ENCODE data around the gene NACA. TPM values are rescaled to one million over a fixed set of nuclear protein-coding genes. Genes with fewer than 3 reads are reported as not detected.
"Not testable (repeated sequence)": the region's sequence is repeated elsewhere in the genome, so short reads cannot be mapped to it uniquely, and the experiment has no call there.

Gene NACA
- total and polyA plus RNA-seq, 5 donors, result 541 to 852 (median 590) TPM

- Histone ChIP-seq H3K4me1 (ENCODE audit: control insufficient read depth, insufficient read depth, low read length) (peaks cover 37% of the 10 kb centered on the region), H3K9me3 (ENCODE audit: control insufficient read depth, low read length) (no peaks in the 10 kb centered on the region), H3K27me3 (ENCODE audit: control insufficient read depth, insufficient read depth) (no peaks in the 10 kb centered on the region), H3K4me3 (ENCODE audit: low read length) (no peak overlapping the region), H3K27ac (ENCODE audit: low read length) (no peak overlapping the region)
- WGBS, result 83% methylated on average over 4 of the region's 4 CpGs
- ATAC-seq (no peak), DNase-seq (no peak)
- intact Hi-C loops (cut with DNase I), result no loop called here
Observed at GRCh38 chr12:56716933-56717880, 7.9 kb downstream of the NACA start.

- DNase-seq (no peak), ATAC-seq (peak in 1 of 2 donors; percentile 6)
- 60% methylated on average over 1 of the region's 1 CpG for WGBS
- H3K27me3 ChIP-seq (ENCODE audit: control insufficient read depth, insufficient read depth), result no peaks in the 10 kb centered on the region
- no peak overlapping the region for H3K27ac ChIP-seq (ENCODE audit: low read length)
- no peaks in the 10 kb centered on the region for H3K9me3 ChIP-seq (ENCODE audit: control insufficient read depth, low read length)
- intact Hi-C loops (cut with DNase I), result no loop called here
- peaks cover 33% of the 10 kb centered on the region for H3K4me1 ChIP-seq (ENCODE audit: control insufficient read depth, insufficient read depth, low read length)
- H3K4me3 ChIP-seq (ENCODE audit: low read length), result no peak overlapping the region
Observed at GRCh38 chr12:56716458-56716857, 8.6 kb downstream of the NACA start.

GRCh38 chr12:56715798-56716197 lies 9.3 kb downstream of the NACA start:
- Histone ChIP-seq H3K27ac (ENCODE audit: low read length) (no peak overlapping the region), H3K27me3 (ENCODE audit: control insufficient read depth, insufficient read depth) (no peaks in the 10 kb centered on the region), H3K4me3 (ENCODE audit: low read length) (no peak overlapping the region), H3K9me3 (ENCODE audit: control insufficient read depth, low read length) (no peaks in the 10 kb centered on the region), H3K4me1 (ENCODE audit: control insufficient read depth, insufficient read depth, low read length) (peaks cover 27% of the 10 kb centered on the region)
- WGBS, result 66% methylated on average over 8 of the region's 8 CpGs
- intact Hi-C loops (cut with DNase I), result no loop called here
- ATAC-seq, result no peak
- no peak for DNase-seq

DNA sequence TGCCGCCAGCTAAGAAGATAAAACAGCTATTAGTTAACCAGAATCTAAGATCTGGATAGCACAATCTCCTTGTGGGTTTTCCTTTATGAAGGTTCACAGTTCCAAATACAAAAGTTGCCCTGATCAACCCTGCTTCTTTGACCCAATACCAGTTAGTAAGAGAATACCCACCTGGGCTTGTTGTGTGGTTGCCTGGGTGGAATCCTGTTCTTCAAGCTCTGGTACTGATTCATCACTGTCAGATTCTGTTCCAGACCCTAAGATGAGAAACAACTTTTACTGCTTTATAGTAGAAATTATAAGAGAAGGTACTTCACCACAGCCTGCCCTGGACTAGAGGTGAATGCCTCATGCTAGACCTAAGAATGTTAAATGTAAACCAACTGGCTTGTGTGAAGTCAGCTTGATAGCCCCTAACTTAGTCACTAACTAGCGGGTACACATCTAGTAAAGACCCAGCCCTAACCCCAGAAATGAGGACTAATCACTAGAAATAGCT lies 10.6 kb downstream of the NACA start:
- ATAC-seq, result no peak
- no peaks in the 10 kb centered on the region for H3K27me3 ChIP-seq (ENCODE audit: control insufficient read depth, insufficient read depth)
- DNase-seq, result no peak
- WGBS, result 95% methylated on average over 2 of the region's 2 CpGs
- H3K27ac ChIP-seq (ENCODE audit: low read length), result no peak overlapping the region
- H3K4me3 ChIP-seq (ENCODE audit: low read length), result no peak overlapping the region
- intact Hi-C loops (cut with DNase I), result no loop called here
- H3K4me1 ChIP-seq (ENCODE audit: control insufficient read depth, insufficient read depth, low read length), result peaks cover 14% of the 10 kb centered on the region
- no peaks in the 10 kb centered on the region for H3K9me3 ChIP-seq (ENCODE audit: control insufficient read depth, low read length)

GRCh38 chr12:56713345-56713744 lies 11.8 kb downstream of the NACA start:
- Histone ChIP-seq H3K4me3 (ENCODE audit: low read length) (no peak overlapping the region), H3K27me3 (ENCODE audit: control insufficient read depth, insufficient read depth) (no peaks in the 10 kb centered on the region), H3K27ac (ENCODE audit: low read length) (no peak overlapping the region), H3K9me3 (ENCODE audit: control insufficient read depth, low read length) (no peaks in the 10 kb centered on the region), H3K4me1 (ENCODE audit: control insufficient read depth, insufficient read depth, low read length) (peaks cover 9% of the 10 kb centered on the region)
- intact Hi-C loops (cut with DNase I), result no loop called here
- DNase-seq (no peak), ATAC-seq (no peak)
- WGBS, result 91% methylated on average over 3 of the region's 3 CpGs

GRCh38 chr12:56709759-56710376 lies 15.2 kb downstream of the NACA start:
- ATAC-seq, result peak; percentile 30 to 33
- Histone ChIP-seq H3K4me3 (ENCODE audit: low read length) (no peak overlapping the region), H3K27me3 (ENCODE audit: control insufficient read depth, insufficient read depth) (no peaks in the 10 kb centered on the region), H3K27ac (ENCODE audit: low read length) (no peak overlapping the region), H3K4me1 (ENCODE audit: control insufficient read depth, insufficient read depth, low read length) (no peaks in the 10 kb centered on the region), H3K9me3 (ENCODE audit: control insufficient read depth, low read length) (no peaks in the 10 kb centered on the region)
- 80% methylated on average over 5 of the region's 5 CpGs for WGBS
- intact Hi-C loops (cut with DNase I), result no loop called here
- no peak for DNase-seq

DNA sequence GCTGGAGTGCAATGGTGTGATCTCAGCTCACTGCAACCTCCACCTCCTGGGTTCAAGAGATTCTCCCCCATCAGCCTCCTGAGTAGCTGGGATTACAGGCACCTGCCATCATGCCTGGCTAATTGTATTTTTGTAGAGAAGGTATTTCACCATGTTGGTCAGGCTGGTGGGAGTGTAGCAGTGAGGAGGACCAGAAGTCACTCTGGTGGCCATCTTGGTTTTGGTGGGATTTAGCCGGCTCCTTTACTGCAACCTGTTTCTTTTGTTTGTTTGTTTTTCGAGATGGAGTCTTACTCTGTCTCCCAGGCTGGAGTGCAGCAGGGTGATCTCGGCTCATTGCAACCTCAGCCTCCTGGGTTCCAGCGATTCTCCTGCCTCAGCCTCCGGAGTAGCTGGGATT lies 20.6 kb downstream of the NACA start:
- H3K9me3 ChIP-seq (ENCODE audit: control insufficient read depth, low read length); intact Hi-C loops (cut with DNase I); H3K27ac ChIP-seq (ENCODE audit: low read length); H3K4me3 ChIP-seq (ENCODE audit: low read length); H3K27me3 ChIP-seq (ENCODE audit: control insufficient read depth, insufficient read depth); H3K4me1 ChIP-seq (ENCODE audit: control insufficient read depth, insufficient read depth, low read length); DNase-seq; ATAC-seq: not testable (repeated sequence)
- WGBS, result 83% methylated on average over 5 of the region's 5 CpGs

GRCh38 chr12:56699020-56699661 lies 26.0 kb downstream of the NACA start:
- H3K4me3 ChIP-seq (ENCODE audit: low read length), result no peak overlapping the region
- H3K9me3 ChIP-seq (ENCODE audit: control insufficient read depth, low read length), result no peaks in the 10 kb centered on the region
- no peak overlapping the region for H3K27ac ChIP-seq (ENCODE audit: low read length)
- no peaks in the 10 kb centered on the region for H3K27me3 ChIP-seq (ENCODE audit: control insufficient read depth, insufficient read depth)
- 69% methylated on average over 3 of the region's 3 CpGs for WGBS
- H3K4me1 ChIP-seq (ENCODE audit: control insufficient read depth, insufficient read depth, low read length), result no peaks in the 10 kb centered on the region
- ATAC-seq, result no peak
- DNase-seq, result no peak
- intact Hi-C loops (cut with DNase I), result no loop called here

GRCh38 chr12:56695327-56696101 lies 29.6 kb downstream of the NACA start:
- Histone ChIP-seq H3K4me3 (ENCODE audit: low read length) (no peak overlapping the region), H3K27me3 (ENCODE audit: control insufficient read depth, insufficient read depth) (no peaks in the 10 kb centered on the region), H3K4me1 (ENCODE audit: control insufficient read depth, insufficient read depth, low read length) (no peaks in the 10 kb centered on the region), H3K9me3 (ENCODE audit: control insufficient read depth, low read length) (no peaks in the 10 kb centered on the region), H3K27ac (ENCODE audit: low read length) (no peak overlapping the region)
- DNase-seq (no peak), ATAC-seq (no peak)
- 63% methylated on average over 2 of the region's 2 CpGs for WGBS
- intact Hi-C loops (cut with DNase I), result no loop called here

- WGBS, result 86% methylated on average over 5 of the region's 5 CpGs
Observed at GRCh38 chr12:56694161-56694560, 30.9 kb downstream of the NACA start.

More at GRCh38 chr12:56694161-56694560, 30.9 kb downstream of the NACA start:
- Histone ChIP-seq H3K27ac (ENCODE audit: low read length) (no peak overlapping the region), H3K27me3 (ENCODE audit: control insufficient read depth, insufficient read depth) (no peaks in the 10 kb centered on the region), H3K4me3 (ENCODE audit: low read length) (no peak overlapping the region), H3K4me1 (ENCODE audit: control insufficient read depth, insufficient read depth, low read length) (no peaks in the 10 kb centered on the region), H3K9me3 (ENCODE audit: control insufficient read depth, low read length) (no peaks in the 10 kb centered on the region)
- no peak for DNase-seq
- no peak for ATAC-seq
- intact Hi-C loops (cut with DNase I), result no loop called here
